Upper lobe of right lung (tissue), 1 donor: ENCODE results near the gene SLCO1C1. TPM values are rescaled to one million over a fixed set of nuclear protein-coding genes. Genes with fewer than 3 reads are reported as not detected.

ENCODE experiments used
- ATAC-seq: fragments of 200-7000 bp; cut with Tn5 transposase; one replicate; pipeline ENCODE4 v1.9.1; 2020; ENCODE audit warnings: mild to moderate bottlenecking, moderate library complexity
- DNase-seq: peaks from one replicate; pipeline ENCODE4 v3.0.0-alpha.2; 2020
- H3K27ac ChIP-seq: fragments of 200-600 bp; one replicate; pipeline ENCODE4 v1.8.0; 2022
- H3K27me3 ChIP-seq: fragments of 200-600 bp; one replicate; pipeline ENCODE4 v1.8.0; 2022; ENCODE audit warnings: mild to moderate bottlenecking
- H3K36me3 ChIP-seq: fragments of 200-600 bp; one replicate; pipeline ENCODE4 v1.8.0; 2022
- H3K4me1 ChIP-seq: fragments of 200-600 bp; one replicate; pipeline ENCODE4 v1.8.0; 2022
- H3K4me3 ChIP-seq: fragments of 200-600 bp; one replicate; pipeline ENCODE4 v1.8.0; 2022; ENCODE audit warnings: mild to moderate bottlenecking
- H3K9me3 ChIP-seq: fragments of 200-600 bp; one replicate; pipeline ENCODE4 v1.8.0; 2022
- intact Hi-C: fragments of 100-400 bp; cut with DNase I; formaldehyde crosslinking; loops from one replicate; pipeline ENCODE4 v1.11.0; 2022
- total RNA-seq: library from RNA; stranded (reverse); fragmentation: NEBNext Ultra II Directional; extraction: Animal tissue kit (Norgen Biotek cat#: 25700); gene quantifications from one replicate; pipeline ENCODE4 v1.2.1, GENCODE V29; 2021
- TF ChIP-seq, protein P1 (sequence below): fragments of 200-600 bp; IDR thresholded peaks from one replicate; pipeline ENCODE4 v1.8.0; 2022; ENCODE audit warnings: antibody characterized with exemption
- donor health status: DM: no; HTN: yes; CAD: no; lungs with severe emphysema.

The SLCO1C1 gene
- total RNA-seq, 1 donor from 2014 or later: 0.96 TPM

DNA sequence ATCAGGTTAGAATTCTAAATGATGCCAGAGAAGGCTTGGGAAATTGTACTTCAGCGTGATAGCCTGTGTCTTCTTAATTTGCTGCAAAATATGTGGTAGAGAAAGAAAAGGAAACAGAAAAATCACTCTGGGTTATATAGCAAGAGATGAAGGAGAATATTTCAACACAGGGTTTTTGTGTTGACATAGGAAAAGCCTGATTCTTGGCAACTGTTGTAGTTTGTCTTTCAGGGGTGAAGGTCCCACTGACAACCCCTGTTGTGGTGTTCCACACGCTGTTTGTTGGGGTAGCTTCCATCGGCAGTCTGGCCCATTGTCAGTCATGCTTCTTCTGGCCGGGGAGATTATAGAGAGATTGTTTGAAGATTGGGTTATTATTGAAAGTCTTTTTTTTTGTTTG is 13.8 kb upstream of the SLCO1C1 start:
- no peak for DNase-seq
- no peaks in the 10 kb centered on the region for H3K4me1 ChIP-seq
- ATAC-seq: no peak
- H3K27ac ChIP-seq: no peak overlapping the region
- no peaks in the 10 kb centered on the region for H3K27me3 ChIP-seq
- no peaks in the 10 kb centered on the region for H3K36me3 ChIP-seq
- TF ChIP-seq, protein P1, sequence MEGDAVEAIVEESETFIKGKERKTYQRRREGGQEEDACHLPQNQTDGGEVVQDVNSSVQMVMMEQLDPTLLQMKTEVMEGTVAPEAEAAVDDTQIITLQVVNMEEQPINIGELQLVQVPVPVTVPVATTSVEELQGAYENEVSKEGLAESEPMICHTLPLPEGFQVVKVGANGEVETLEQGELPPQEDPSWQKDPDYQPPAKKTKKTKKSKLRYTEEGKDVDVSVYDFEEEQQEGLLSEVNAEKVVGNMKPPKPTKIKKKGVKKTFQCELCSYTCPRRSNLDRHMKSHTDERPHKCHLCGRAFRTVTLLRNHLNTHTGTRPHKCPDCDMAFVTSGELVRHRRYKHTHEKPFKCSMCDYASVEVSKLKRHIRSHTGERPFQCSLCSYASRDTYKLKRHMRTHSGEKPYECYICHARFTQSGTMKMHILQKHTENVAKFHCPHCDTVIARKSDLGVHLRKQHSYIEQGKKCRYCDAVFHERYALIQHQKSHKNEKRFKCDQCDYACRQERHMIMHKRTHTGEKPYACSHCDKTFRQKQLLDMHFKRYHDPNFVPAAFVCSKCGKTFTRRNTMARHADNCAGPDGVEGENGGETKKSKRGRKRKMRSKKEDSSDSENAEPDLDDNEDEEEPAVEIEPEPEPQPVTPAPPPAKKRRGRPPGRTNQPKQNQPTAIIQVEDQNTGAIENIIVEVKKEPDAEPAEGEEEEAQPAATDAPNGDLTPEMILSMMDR: no peak
- no peak overlapping the region for H3K4me3 ChIP-seq
- no peaks in the 10 kb centered on the region for H3K9me3 ChIP-seq
- intact Hi-C loops: no loop called here

DNA sequence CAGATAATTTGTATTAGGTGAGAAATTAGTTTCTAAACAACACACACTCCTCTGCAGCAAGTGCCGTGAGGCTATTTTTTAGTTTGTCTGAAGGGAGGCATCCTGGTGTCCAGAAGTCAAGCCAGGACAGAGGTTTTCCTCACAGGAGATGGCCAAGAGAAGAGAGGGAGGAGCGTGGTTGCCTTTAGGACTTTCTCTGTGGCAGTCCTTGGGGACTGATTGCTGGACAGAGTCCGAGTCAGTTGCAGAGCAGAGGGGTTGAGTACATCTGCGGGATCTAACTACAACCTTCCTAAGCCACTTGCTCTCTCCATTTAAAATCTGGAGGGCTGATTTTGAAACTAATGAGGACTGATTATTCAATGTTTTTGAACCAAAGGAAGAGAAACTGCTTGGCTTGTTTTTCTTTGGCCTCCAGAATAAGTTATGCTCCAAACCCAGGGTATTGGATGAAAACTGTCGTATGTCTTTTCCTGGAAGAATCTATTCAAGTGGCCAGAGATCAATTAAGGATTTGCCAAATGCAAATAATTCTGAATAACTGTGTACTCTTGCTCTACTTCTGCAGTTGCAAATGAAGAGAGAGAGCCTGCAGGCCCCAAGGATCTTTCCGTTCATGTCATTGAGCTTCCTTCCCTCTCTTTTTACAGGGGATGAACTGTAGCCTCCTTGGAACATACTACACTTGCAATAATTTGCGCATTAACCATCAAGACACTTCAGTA is 1.2 kb downstream of the SLCO1C1 start:
- ATAC-seq: no peak
- intact Hi-C loops: no loop called here

DNA sequence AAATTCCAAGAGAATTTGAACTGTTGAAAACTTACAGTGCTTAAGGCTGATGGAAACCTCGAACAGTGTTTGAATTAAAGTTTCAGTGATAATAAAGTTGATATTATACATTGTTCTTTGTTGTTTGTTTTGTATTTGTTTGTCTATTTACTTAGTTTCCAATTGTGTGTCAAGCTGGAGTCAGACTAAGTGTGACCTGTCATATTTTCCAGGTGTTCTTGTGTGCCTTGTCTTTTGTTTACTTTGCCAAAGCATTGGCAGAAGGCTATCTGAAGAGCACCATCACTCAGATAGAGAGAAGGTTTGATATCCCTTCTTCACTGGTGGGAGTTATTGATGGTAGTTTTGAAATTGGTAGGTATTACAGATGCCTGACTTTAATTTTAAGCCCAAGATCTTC is 6.0 kb downstream of the SLCO1C1 start:
- Histone ChIP-seq H3K9me3 (no peaks in the 10 kb centered on the region), H3K27ac (no peak overlapping the region), H3K27me3 (no peaks in the 10 kb centered on the region), H3K36me3 (no peaks in the 10 kb centered on the region), H3K4me3 (no peak overlapping the region), H3K4me1 (no peaks in the 10 kb centered on the region)
- no peak for DNase-seq
- no peak for ATAC-seq
- TF ChIP-seq, protein P1: no peak
- intact Hi-C loops: no loop called here

More for the DNA sequence above, 1.2 kb downstream of the SLCO1C1 start:
- H3K4me3 ChIP-seq: no peak overlapping the region
- no peaks in the 10 kb centered on the region for H3K27me3 ChIP-seq
- H3K27ac ChIP-seq: no peak overlapping the region
- no peak for DNase-seq
- H3K9me3 ChIP-seq: no peaks in the 10 kb centered on the region
- no peaks in the 10 kb centered on the region for H3K4me1 ChIP-seq
- no peaks in the 10 kb centered on the region for H3K36me3 ChIP-seq
- TF ChIP-seq, protein P1: no peak

DNA sequence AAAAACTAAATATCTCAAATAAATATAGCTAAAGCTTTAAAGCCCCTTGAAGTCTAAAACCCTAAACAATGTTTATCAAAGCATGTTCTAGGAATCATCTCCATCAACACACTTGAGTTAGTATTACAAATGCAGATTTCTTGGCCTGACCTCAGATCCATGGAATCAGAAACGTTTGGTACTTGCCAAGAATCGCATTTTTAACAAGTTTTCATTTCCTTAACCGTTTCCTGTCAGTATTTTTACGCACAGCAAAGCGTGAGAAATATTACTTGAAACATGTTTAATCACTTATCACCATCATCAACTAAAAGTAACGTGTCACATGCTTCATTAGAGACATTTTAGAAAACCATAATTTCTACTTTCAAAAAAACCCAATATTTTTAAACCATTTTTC is 9.7 kb downstream of the SLCO1C1 start:
- intact Hi-C loops: no loop called here
- no peak overlapping the region for H3K4me3 ChIP-seq
- ATAC-seq (no peak), DNase-seq (no peak)
- no peak overlapping the region for H3K27ac ChIP-seq
- no peaks in the 10 kb centered on the region for H3K27me3 ChIP-seq
- no peaks in the 10 kb centered on the region for H3K9me3 ChIP-seq
- TF ChIP-seq, protein P1: no peak
- no peaks in the 10 kb centered on the region for H3K36me3 ChIP-seq
- no peaks in the 10 kb centered on the region for H3K4me1 ChIP-seq

DNA sequence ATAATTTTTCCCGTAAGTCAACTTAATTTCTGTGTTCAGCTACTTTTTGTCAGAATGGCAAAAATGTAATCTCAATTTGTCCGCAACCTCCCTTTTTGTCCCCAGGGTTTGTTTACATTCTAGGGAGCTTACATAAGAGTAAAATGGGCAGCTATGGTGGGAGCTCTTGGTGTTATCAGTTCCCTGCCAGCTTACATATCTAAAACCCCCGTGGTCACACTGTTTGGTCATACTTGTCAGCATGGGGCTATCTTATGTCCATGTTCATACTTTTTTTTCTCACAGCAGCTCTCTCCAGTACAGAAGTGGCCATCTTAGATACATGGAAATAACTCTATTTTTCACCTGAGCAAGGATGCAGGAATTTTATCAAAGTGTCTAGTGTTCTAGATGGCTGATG is 16.7 kb downstream of the SLCO1C1 start:
- Histone ChIP-seq H3K4me1 (no peaks in the 10 kb centered on the region), H3K36me3 (no peaks in the 10 kb centered on the region), H3K27me3 (no peaks in the 10 kb centered on the region), H3K9me3 (no peaks in the 10 kb centered on the region), H3K27ac (no peak overlapping the region), H3K4me3 (no peak overlapping the region)
- intact Hi-C loops: no loop called here
- DNase-seq: no peak
- TF ChIP-seq, protein P1: no peak
- ATAC-seq: no peak

DNA sequence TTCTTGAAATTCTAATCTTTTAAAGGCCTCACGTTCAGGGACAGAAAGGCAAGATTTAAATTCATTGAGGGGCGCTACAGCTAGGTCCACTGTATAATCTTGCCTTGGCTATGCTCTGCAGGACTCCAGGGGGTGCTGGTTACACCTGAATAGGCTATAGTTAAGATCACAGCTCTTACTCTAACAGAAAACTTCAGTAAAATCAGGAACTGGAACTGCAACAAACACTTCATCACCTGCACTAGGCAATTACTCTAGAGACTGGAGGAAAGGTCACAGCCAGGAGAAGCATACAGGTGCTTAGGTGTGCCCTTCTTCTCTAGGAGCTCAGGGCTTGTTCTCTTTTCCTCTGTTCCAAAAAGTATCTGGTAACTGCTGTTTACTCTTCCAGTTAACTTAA is 20.9 kb downstream of the SLCO1C1 start:
- intact Hi-C loops: no loop called here
- Histone ChIP-seq H3K27me3 (no peaks in the 10 kb centered on the region), H3K4me3 (no peak overlapping the region), H3K36me3 (no peaks in the 10 kb centered on the region), H3K27ac (no peak overlapping the region), H3K4me1 (no peaks in the 10 kb centered on the region), H3K9me3 (no peaks in the 10 kb centered on the region)
- TF ChIP-seq, protein P1: no peak
- no peak for ATAC-seq
- no peak for DNase-seq
